Common myeloid progenitor, CD34-positive (primary cell): ENCODE results near the gene ALKBH2.

ENCODE experiments used
- CTCF ChIA-PET: fragments of 350-600 bp; sonication (Branson Sonifier 250); formaldehyde crosslinking; loops from one replicate; lab custom pipeline; 2021; ENCODE audit warnings: antibody characterized with exemption; lab: Charles Lee
- POLR2A ChIA-PET: fragments of 350-600 bp; sonication (Branson Sonifier 250); formaldehyde crosslinking; loops from one replicate; lab custom pipeline; 2021; ENCODE audit warnings: antibody characterized with exemption; lab: Charles Lee
- DNase-seq, 3 donors: peaks; one replicate each; pipeline versions ENCODE4 v3.0.0 to v3.0.0-alpha.2; 2013
- H3K27ac ChIP-seq, 2 experiments: 1 replicate in 1 of 2; 2 replicates in 1 of 2; pipeline ENCODE4 v1.7.0; 2013; ENCODE audit warnings: inconsistent platforms in 2 of 2, low read length in 2 of 2, mild to moderate bottlenecking in 2 of 2, low read depth in 1 of 2, moderate library complexity in 1 of 2; ENCODE audit not compliant: severe bottlenecking in 2 of 2, insufficient read depth in 1 of 2, poor library complexity in 1 of 2
- H3K27me3 ChIP-seq, 5 experiments: replicated peaks in 2 of 5; 1 replicate in 3 of 5; 2 replicates in 2 of 5; pipeline versions ENCODE4 v1.6.1 to v1.7.0; 2013; ENCODE audit warnings: low read length in 4 of 5, mild to moderate bottlenecking in 2 of 5, moderate library complexity in 2 of 5, inconsistent platforms in 1 of 5; ENCODE audit not compliant: insufficient read depth in 5 of 5, control insufficient read depth in 4 of 5
- H3K36me3 ChIP-seq, 4 experiments: 1 replicate in 2 of 4; 2 replicates in 2 of 4; pipeline versions ENCODE4 v1.6.1 to v1.7.0; 2013; ENCODE audit warnings: low read length in 3 of 4, control low read depth in 1 of 4, mild to moderate bottlenecking in 1 of 4; ENCODE audit not compliant: control insufficient read depth in 4 of 4, insufficient read depth in 4 of 4
- H3K4me1 ChIP-seq, 4 experiments: 1 replicate in 3 of 4; 2 replicates in 1 of 4; pipeline versions ENCODE4 v1.6.1 to v1.7.1; 2013; ENCODE audit warnings: low read length in 3 of 4, mild to moderate bottlenecking in 3 of 4, control low read depth in 1 of 4, inconsistent platforms in 1 of 4, moderate library complexity in 1 of 4; ENCODE audit not compliant: control insufficient read depth in 4 of 4, insufficient read depth in 4 of 4; ENCODE audit errors: control extremely low read depth in 1 of 4
- H3K4me3 ChIP-seq, 7 experiments: 1 replicate in 4 of 7; 2 replicates in 3 of 7; pipeline versions ENCODE4 v1.5.1 to v1.7.0; 2013; ENCODE audit warnings: mild to moderate bottlenecking in 7 of 7, low read length in 6 of 7, moderate library complexity in 6 of 7, inconsistent platforms in 2 of 7, low read depth in 2 of 7, control low read depth in 1 of 7; ENCODE audit not compliant: insufficient read depth in 4 of 7, control insufficient read depth in 1 of 7; ENCODE audit errors: extremely low read depth in 1 of 7
- H3K9me3 ChIP-seq, 5 experiments: 1 replicate in 4 of 5; 2 replicates in 1 of 5; pipeline versions ENCODE4 v1.6.1 to v1.7.1; 2013; ENCODE audit warnings: low read length in 4 of 5, mild to moderate bottlenecking in 2 of 5, inconsistent platforms in 1 of 5, low read depth in 1 of 5, moderate library complexity in 1 of 5; ENCODE audit not compliant: control insufficient read depth in 4 of 5, insufficient read depth in 2 of 5; ENCODE audit errors: control extremely low read depth in 1 of 5
- WGBS: methylation state at CpG from one replicate; pipeline ENCODE4 v1.1.5; 2013; ENCODE audit not compliant: insufficient coverage; 5-methylcytosine and 5-hydroxymethylcytosine counted together

The ALKBH2 gene

GRCh38 chr12:109102491-109102890 lies 9.2 kb upstream of the ALKBH2 start:
- Histone ChIP-seq H3K4me1 (peaks cover 3 to 17% (median 13%) of the 10 kb centered on the region in 4 experiments), H3K27me3 (no peaks in the 10 kb centered on the region), H3K36me3 (peaks cover 10 to 72% (median 38%) of the 10 kb centered on the region in 4 experiments), H3K4me3 (no peak overlapping the region), H3K27ac (no peak overlapping the region), H3K9me3 (no peaks in the 10 kb centered on the region)
- 88% methylated on average over 3 of the region's 3 CpGs for WGBS
- DNase-seq = no peak
- CTCF ChIA-PET = interaction anchor here (1.6 kb wide), 1 partner anchor 9 kb away, joined by 7 read pairs; no protein-coding TSS in a partner anchor
- POLR2A ChIA-PET = no interaction called here

GRCh38 chr12:109100741-109101140 lies 7.5 kb upstream of the ALKBH2 start:
- no peaks in the 10 kb centered on the region for H3K27me3 ChIP-seq
- POLR2A ChIA-PET = no interaction called here
- CTCF ChIA-PET = interaction anchor here (1.0 to 1.5 kb wide), 3 partner anchors 8 to 14 kb away, joined by 3 to 5 read pairs (median 4); no protein-coding TSS in a partner anchor
- peaks cover 9 to 63% (median 30%) of the 10 kb centered on the region in 4 experiments for H3K36me3 ChIP-seq
- no peak overlapping the region for H3K4me3 ChIP-seq
- 100% methylated on average over 1 of the region's 4 CpGs for WGBS
- no peaks in the 10 kb centered on the region for H3K9me3 ChIP-seq
- H3K27ac ChIP-seq = no peak overlapping the region
- H3K4me1 ChIP-seq = peaks cover 3 to 20% (median 18%) of the 10 kb centered on the region in 4 experiments
- DNase-seq = no peak

- Histone ChIP-seq H3K9me3 (no peaks in the 10 kb centered on the region), H3K27me3 (no peaks in the 10 kb centered on the region), H3K4me1 (peaks cover 3 to 20% (median 18%) of the 10 kb centered on the region in 4 experiments), H3K36me3 (peaks cover 5 to 52% (median 22%) of the 10 kb centered on the region in 4 experiments), H3K27ac (no peak overlapping the region), H3K4me3 (peak overlapping the region in 3 of 7 experiments; percentile 81 to 89 (median 83))
- 86% methylated on average over 6 of the region's 12 CpGs for WGBS
- ChIA-PET POLR2A (no interaction called here), CTCF (interaction anchor here (1.0 to 1.8 kb wide), 4 partner anchors 7 to 17 kb away, joined by 3 to 10 read pairs (median 4); no protein-coding TSS in a partner anchor)
- peak in 1 of 3 donors; percentile 13 for DNase-seq
Measured at GRCh38 chr12:109099431-109100020, 6.3 kb upstream of the ALKBH2 start.

- peak overlapping the region; percentile 19 to 64 for H3K27ac ChIP-seq
- H3K36me3 ChIP-seq = peaks cover 3 to 44% (median 16%) of the 10 kb centered on the region in 4 experiments
- H3K9me3 ChIP-seq = no peaks in the 10 kb centered on the region
- peaks cover 3 to 21% (median 18%) of the 10 kb centered on the region in 4 experiments for H3K4me1 ChIP-seq
- DNase-seq = no peak
- H3K4me3 ChIP-seq = peak overlapping the region; percentile 78 to 93 (median 83)
- CTCF ChIA-PET = interaction anchor here (1.0 to 1.8 kb wide), 4 partner anchors 8 to 18 kb away, joined by 3 to 10 read pairs (median 4); no protein-coding TSS in a partner anchor
- no peaks in the 10 kb centered on the region for H3K27me3 ChIP-seq
- POLR2A ChIA-PET = no interaction called here
- WGBS = 10% methylated on average over 7 of the region's 8 CpGs
Measured at GRCh38 chr12:109098651-109099050, 5.4 kb upstream of the ALKBH2 start.

- Histone ChIP-seq H3K27ac (peak overlapping the region; percentile 19 to 64), H3K4me3 (peak overlapping the region; percentile 78 to 93 (median 83)), H3K27me3 (no peaks in the 10 kb centered on the region), H3K9me3 (no peaks in the 10 kb centered on the region), H3K4me1 (peaks cover 3 to 24% (median 21%) of the 10 kb centered on the region in 4 experiments), H3K36me3 (peaks cover 1 to 39% (median 13%) of the 10 kb centered on the region in 4 experiments)
- peak; percentile 37 to 65 (median 54) for DNase-seq
- CTCF ChIA-PET = interaction anchor here (1.2 to 1.8 kb wide), 3 partner anchors 11 to 19 kb away, joined by 3 to 10 read pairs (median 4); no protein-coding TSS in a partner anchor
- POLR2A ChIA-PET = no interaction called here
- WGBS = 0% methylated on average over 32 of the region's 32 CpGs
Measured at GRCh38 chr12:109098183-109098604, 4.9 kb upstream of the ALKBH2 start.

- ChIA-PET CTCF (interaction anchor here (1.6 kb wide), 1 partner anchor 11 kb away, joined by 4 read pairs; no protein-coding TSS in a partner anchor), POLR2A (no interaction called here)
- 1% methylated on average over 49 of the region's 71 CpGs for WGBS
- Histone ChIP-seq H3K27me3 (no peaks in the 10 kb centered on the region), H3K9me3 (no peaks in the 10 kb centered on the region), H3K36me3 (peaks cover 0 to 37% (median 9%) of the 10 kb centered on the region in 4 experiments), H3K27ac (peak within 1 kb of the TSS; percentile 19 to 64), H3K4me3 (peak within 1 kb of the TSS; percentile 78 to 93 (median 83)), H3K4me1 (peaks cover 8 to 30% (median 27%) of the 10 kb centered on the region in 4 experiments)
- DNase-seq = peak; percentile 94 to 97 (median 96)
Measured at GRCh38 chr12:109097435-109098182, 4.3 kb upstream of the ALKBH2 start, which contains the start of gene UNG. Gene UNG (plus strand): TSS chr12:109097597. CDS start chr12:109097680, 83 bp downstream.
